Measurements from ENCODE around the gene R3HDM4. TPM values are rescaled to one million over a fixed set of nuclear protein-coding genes. Genes with fewer than 3 reads are reported as not detected.
"Not testable (repeated sequence)": the region's sequence is repeated elsewhere in the genome, so short reads cannot be mapped to it uniquely, and the experiment has no call there.

R3HDM4 gene
- total RNA-seq, 4 donors from 2014 or later = 37.2 to 49.1 (median 44.3) TPM

GRCh38 chr19:879711-880438 is 33.1 kb downstream of the R3HDM4 start:
- Histone ChIP-seq H3K27me3 (no peaks in the 10 kb centered on the region), H3K27ac (no peak overlapping the region), H3K9me3 (no peaks in the 10 kb centered on the region), H3K4me3 (no peak overlapping the region), H3K4me1 (no peaks in the 10 kb centered on the region), H3K36me3 (peaks cover 0 to 53% of the 10 kb centered on the region in 2 donors)
- in situ Hi-C loops (cut with MboI; ENCODE audit: low sequenced_read_pairs in 4 of 4) = no loop called here
- no peak for ATAC-seq
- TF ChIP-seq POLR2A (IDR thresholded peaks at IDR 0.05) (no peak), CTCF (IDR thresholded peaks at IDR 0.05 in 4 of 5, conservative IDR thresholded peaks at IDR 0.05 in 1 of 5) (no peak)
- intact Hi-C loops (cut with DNase I; ENCODE audit: low total_unique reads) = no loop called here
- DNase-seq = no peak

GRCh38 chr19:878751-879561 is 34.1 kb downstream of the R3HDM4 start:
- in situ Hi-C loops (cut with MboI; ENCODE audit: low sequenced_read_pairs in 4 of 4); H3K4me3 ChIP-seq; H3K27ac ChIP-seq; H3K27me3 ChIP-seq; H3K4me1 ChIP-seq; ATAC-seq; intact Hi-C loops (cut with DNase I; ENCODE audit: low total_unique reads); H3K9me3 ChIP-seq; DNase-seq: not testable (repeated sequence)
- H3K36me3 ChIP-seq = peaks cover 0 to 46% of the 10 kb centered on the region in 2 donors

- H3K4me1 ChIP-seq; H3K27ac ChIP-seq; intact Hi-C loops (cut with DNase I; ENCODE audit: low total_unique reads); H3K9me3 ChIP-seq; DNase-seq; in situ Hi-C loops (cut with MboI; ENCODE audit: low sequenced_read_pairs in 4 of 4); H3K4me3 ChIP-seq; H3K27me3 ChIP-seq; ATAC-seq: not testable (repeated sequence)
- H3K36me3 ChIP-seq = peaks cover 0 to 48% of the 10 kb centered on the region in 2 donors
These were observed 34.9 kb downstream of the R3HDM4 start for GRCh38 chr19:877992-878660.

- no peak overlapping the region for H3K27ac ChIP-seq
- no peaks in the 10 kb centered on the region for H3K27me3 ChIP-seq
- in situ Hi-C loops (cut with MboI; ENCODE audit: low sequenced_read_pairs in 4 of 4) = no loop called here
- peaks cover 0 to 42% of the 10 kb centered on the region in 2 donors for H3K36me3 ChIP-seq
- ATAC-seq (no peak), DNase-seq (no peak)
- no peak for TF ChIP-seq POLR2A (IDR thresholded peaks at IDR 0.05)
- no peak for TF ChIP-seq CTCF (IDR thresholded peaks at IDR 0.05 in 4 of 5, conservative IDR thresholded peaks at IDR 0.05 in 1 of 5)
- intact Hi-C loops (cut with DNase I; ENCODE audit: low total_unique reads) = no loop called here
- no peaks in the 10 kb centered on the region for H3K4me1 ChIP-seq
- no peak overlapping the region for H3K4me3 ChIP-seq
- H3K9me3 ChIP-seq = no peaks in the 10 kb centered on the region
These were observed 36.2 kb downstream of the R3HDM4 start for GRCh38 chr19:876780-877314.

GRCh38 chr19:876089-876488 is 36.9 kb downstream of the R3HDM4 start:
- in situ Hi-C loops (cut with MboI; ENCODE audit: low sequenced_read_pairs in 4 of 4) = no loop called here

More at GRCh38 chr19:876089-876488, 36.9 kb downstream of the R3HDM4 start:
- Histone ChIP-seq H3K36me3 (peaks cover 0 to 35% of the 10 kb centered on the region in 2 donors), H3K27ac (no peak overlapping the region), H3K4me3 (no peak overlapping the region), H3K27me3 (no peaks in the 10 kb centered on the region), H3K9me3 (no peaks in the 10 kb centered on the region), H3K4me1 (no peaks in the 10 kb centered on the region)
- intact Hi-C loops (cut with DNase I; ENCODE audit: low total_unique reads) = no loop called here
- no peak for ATAC-seq
- DNase-seq = no peak
- no peak for TF ChIP-seq POLR2A (IDR thresholded peaks at IDR 0.05)
- no peak for TF ChIP-seq CTCF (IDR thresholded peaks at IDR 0.05 in 4 of 5, conservative IDR thresholded peaks at IDR 0.05 in 1 of 5)

All from gastrocnemius medialis (tissue), 4 donors.